PC-3 (cell line): ENCODE measurements around the gene LNPEP. TPM values are rescaled to one million over a fixed set of nuclear protein-coding genes. Genes with fewer than 3 reads are reported as not detected.

Experiments used
- ATAC-seq: fragments of 200-7000 bp; cut with Tn5 transposase; 2 replicates; pipeline ENCODE4 v1.9.1; 2020; ENCODE audit warnings: mild to moderate bottlenecking, moderate library complexity
- BruUV-seq: library from RNA; stranded (reverse); fragments of 400-500 nt; replicated peaks from 2 replicates; lab custom pipeline; 2021; lab: Mats Ljungman, UMichigan
- CTCF ChIA-PET: fragments of 300-600 bp; sonication (Branson Sonifier 250); formaldehyde crosslinking; loops from one replicate; lab custom pipeline; 2022; ENCODE audit warnings: antibody characterized with exemption; lab: Charles Lee
- POLR2A ChIA-PET: fragments of 300-600 bp; sonication (Branson Sonifier 250); formaldehyde crosslinking; loops from one replicate; lab custom pipeline; 2022; ENCODE audit warnings: antibody characterized with exemption; ENCODE audit not compliant: unreplicated experiment; lab: Charles Lee
- DNase-seq: peaks from one replicate; pipeline ENCODE4 v3.0.0-alpha.2; 2015
- H2AFZ ChIP-seq: fragments of 300-600 bp; sonication (generic); 2 replicates; pipeline ENCODE4 v1.6.0; 2016; ENCODE audit warnings: antibody characterized with exemption, low read length
- H3F3A ChIP-seq: fragments of 300-600 bp; sonication (generic); one replicate; pipeline ENCODE4 v1.6.0; 2017; ENCODE audit warnings: antibody characterized with exemption, low read length, control low read depth, mild to moderate bottlenecking; ENCODE audit not compliant: unreplicated experiment
- H3K27ac ChIP-seq: fragments of 300-600 bp; sonication (generic); 2 replicates; pipeline ENCODE4 v1.5.1; 2016; ENCODE audit warnings: mild to moderate bottlenecking, low read length
- H3K27me3 ChIP-seq: fragments of 300-600 bp; sonication (generic); 2 replicates; pipeline ENCODE4 v1.6.1; 2016; ENCODE audit warnings: low read length, mixed read lengths
- H3K36me3 ChIP-seq: fragments of 300-600 bp; sonication (generic); 2 replicates; pipeline ENCODE4 v1.6.1; 2016; ENCODE audit warnings: low read depth, mixed run types, low read length, mixed read lengths
- H3K4me1 ChIP-seq: fragments of 300-600 bp; sonication (generic); 2 replicates; pipeline ENCODE4 v1.5.1; 2016; ENCODE audit warnings: low read length; ENCODE audit not compliant: insufficient read depth
- H3K4me2 ChIP-seq: fragments of 300-600 bp; sonication (generic); 2 replicates; pipeline ENCODE4 v1.6.0; 2016; ENCODE audit warnings: low read length
- H3K4me3 ChIP-seq: fragments of 300-600 bp; sonication (generic); 2 replicates; pipeline ENCODE4 v1.5.1; 2016; ENCODE audit warnings: mild to moderate bottlenecking, low read length, mixed read lengths
- H3K79me2 ChIP-seq: fragments of 300-600 bp; sonication (generic); 2 replicates; pipeline ENCODE4 v1.6.1; 2017; ENCODE audit warnings: low read length, mixed read lengths
- H3K9ac ChIP-seq: fragments of 300-600 bp; sonication (generic); 2 replicates; pipeline ENCODE4 v1.6.0; 2016; ENCODE audit warnings: mild to moderate bottlenecking, low read length
- H3K9me2 ChIP-seq: fragments of 300-600 bp; sonication (generic); replicated peaks from 2 replicates; pipeline ENCODE4 v1.6.1; 2016; ENCODE audit warnings: mixed run types, low read length, mixed read lengths
- H3K9me3 ChIP-seq: fragments of 300-600 bp; sonication (generic); 2 replicates; pipeline ENCODE4 v1.6.1; 2016; ENCODE audit warnings: low read length, mixed read lengths
- H4K20me1 ChIP-seq: fragments of 300-600 bp; sonication (generic); 2 replicates; pipeline ENCODE4 v1.6.1; 2016; ENCODE audit warnings: low read length, mixed read lengths
- CTCF ChIP-seq: fragments of 300-600 bp; sonication (generic); conservative IDR thresholded peaks from 2 replicates; pipeline ENCODE4 v1.5.1; 2017; ENCODE audit warnings: antibody characterized with exemption, low read depth, mild to moderate bottlenecking, low read length
- EZH2 ChIP-seq: fragments of 300-600 bp; sonication (generic); IDR thresholded peaks from one replicate; pipeline ENCODE4 v1.6.1; 2017; ENCODE audit warnings: antibody characterized with exemption, mild to moderate bottlenecking, low read length; ENCODE audit not compliant: unreplicated experiment
- EZH2phosphoT487 ChIP-seq: fragments of 300-600 bp; sonication (generic); IDR thresholded peaks from 2 replicates; pipeline ENCODE4 v1.6.1; 2018; ENCODE audit warnings: mild to moderate bottlenecking, antibody characterized with exemption, low read length, borderline replicate concordance
- intact Hi-C: fragments of 100-400 bp; cut with micrococcal nuclease; formaldehyde crosslinking; loops from 2 replicates; pipeline ENCODE4 v1.9.0; 2023
- total RNA-seq: library from RNA; depleted of rRNA; stranded (reverse); fragments of >200 nt; gene quantifications from 2 replicates; pipeline ENCODE4 v1.2.3, GENCODE V29; 2014

Gene LNPEP
- total RNA-seq, 1 experiment from 2014 or later: 11.1 TPM

- BruUV-seq: no TSS peak
- Histone ChIP-seq H3K36me3 (no peaks in the 10 kb centered on the region), H3F3A (no peaks in the 10 kb centered on the region), H4K20me1 (no peaks in the 10 kb centered on the region), H3K79me2 (no peaks in the 10 kb centered on the region), H3K4me2 (no peak overlapping the region), H3K27me3 (no peaks in the 10 kb centered on the region), H3K9me3 (no peaks in the 10 kb centered on the region), H3K9me2 (no peaks in the 10 kb centered on the region), H3K4me3 (no peak overlapping the region), H3K27ac (no peak overlapping the region), H2AFZ (no peak overlapping the region), H3K4me1 (peaks cover 1% of the 10 kb centered on the region), H3K9ac (no peak overlapping the region)
- TF ChIP-seq EZH2phosphoT487 (no peak), EZH2 (no peak), CTCF (no peak)
- ChIA-PET POLR2A (no interaction called here), CTCF (no interaction called here)
- intact Hi-C loops: no loop called here
- ATAC-seq: no peak
- no peak for DNase-seq
Measured at GRCh38 chr5:96896276-96896675, 39.6 kb upstream of the LNPEP start.

- Histone ChIP-seq H3K9me2 (no peaks in the 10 kb centered on the region), H3K79me2 (no peaks in the 10 kb centered on the region), H3K9ac (no peak overlapping the region), H3K9me3 (no peaks in the 10 kb centered on the region), H3F3A (no peaks in the 10 kb centered on the region), H3K27me3 (no peaks in the 10 kb centered on the region), H3K4me3 (no peak overlapping the region), H4K20me1 (no peaks in the 10 kb centered on the region), H3K36me3 (no peaks in the 10 kb centered on the region), H3K27ac (no peak overlapping the region), H2AFZ (no peak overlapping the region), H3K4me1 (peaks cover 7% of the 10 kb centered on the region), H3K4me2 (no peak overlapping the region)
- no peak for TF ChIP-seq EZH2
- no peak for TF ChIP-seq EZH2phosphoT487
- no peak for TF ChIP-seq CTCF
- intact Hi-C loops: no loop called here
- no TSS peak for BruUV-seq
- CTCF ChIA-PET: no interaction called here
- DNase-seq (no peak), ATAC-seq (no peak)
- POLR2A ChIA-PET: no interaction called here
Measured at GRCh38 chr5:96896806-96897205, 39.1 kb upstream of the LNPEP start.

GRCh38 chr5:96901384-96901783, 34.5 kb upstream of the LNPEP start:
- Histone ChIP-seq H3K36me3 (peaks cover 5% of the 10 kb centered on the region; the same call in 1 of the 2 replicates), H4K20me1 (no peaks in the 10 kb centered on the region), H3K9me3 (no peaks in the 10 kb centered on the region), H3F3A (no peaks in the 10 kb centered on the region), H3K4me1 (peaks cover 15% of the 10 kb centered on the region), H3K27ac (no peak overlapping the region), H3K9ac (no peak overlapping the region), H3K4me3 (no peak overlapping the region), H3K4me2 (peak overlapping the region; percentile 16), H3K27me3 (no peaks in the 10 kb centered on the region), H2AFZ (no peak overlapping the region), H3K79me2 (no peaks in the 10 kb centered on the region), H3K9me2 (no peaks in the 10 kb centered on the region)
- ChIA-PET POLR2A (no interaction called here), CTCF (no interaction called here)
- no TSS peak for BruUV-seq
- intact Hi-C loops: no loop called here
- TF ChIP-seq CTCF: peak; percentile 41; the same call in 1 of the 2 replicates
- TF ChIP-seq EZH2: no peak
- ATAC-seq (no peak), DNase-seq (no peak)
